H1 (cell line): ENCODE results near the gene MRPS27. TPM values are rescaled to one million over a fixed set of nuclear protein-coding genes. Genes with fewer than 3 reads are reported as not detected.

Source experiments
- CTCF ChIA-PET: fragments of 300-600 bp; sonication (Branson Sonifier 250); formaldehyde crosslinking; loops from one replicate; lab custom pipeline; 2021; ENCODE audit not compliant: partially characterized antibody; lab: Charles Lee
- POLR2A ChIA-PET: fragments of 300-600 bp; sonication (Branson Sonifier 250); formaldehyde crosslinking; loops from one replicate; lab custom pipeline; 2021; ENCODE audit warnings: inconsistent platforms; ENCODE audit not compliant: partially characterized antibody; lab: Charles Lee
- DNase-seq, 2 experiments: peaks; one replicate each; pipeline versions ENCODE4 v3.0.0 to v3.0.0-alpha.2; 2010 to 2022; ENCODE audit warnings: low spot score in 2 of 2, low read depth in 1 of 2, mixed read lengths in 1 of 2
- FAIRE-seq: peaks from 2 replicates; lab custom pipeline; 2011; peaks lifted over from hg19 to GRCh38; lab: Jason Lieb, UNC
- H2AFZ ChIP-seq: 2 replicates; pipeline ENCODE4 v1.8.1; 2012; ENCODE audit warnings: low read length, inconsistent platforms
- H2AK5ac ChIP-seq: 2 replicates; pipeline ENCODE4 v1.6.1; 2013; ENCODE audit warnings: low read depth, low read length
- H2BK120ac ChIP-seq: replicated peaks from 2 replicates; pipeline ENCODE3; 2013; ENCODE audit warnings: low read depth, low read length, inconsistent platforms
- H2BK12ac ChIP-seq: 2 replicates; pipeline ENCODE4 v1.6.1; 2013; ENCODE audit warnings: low read depth, low read length
- H2BK15ac ChIP-seq: 2 replicates; pipeline ENCODE4 v1.6.1; 2013; ENCODE audit warnings: low read length
- H2BK20ac ChIP-seq: 2 replicates; pipeline ENCODE4 v1.6.1; 2013; ENCODE audit warnings: low read length
- H2BK5ac ChIP-seq: 2 replicates; pipeline ENCODE4 v1.6.1; 2013; ENCODE audit warnings: low read depth, low read length
- H3K14ac ChIP-seq: 2 replicates; pipeline ENCODE4 v1.6.1; 2013; ENCODE audit warnings: inconsistent platforms; ENCODE audit not compliant: insufficient read length
- H3K18ac ChIP-seq: 2 replicates; pipeline ENCODE4 v1.6.1; 2013; ENCODE audit warnings: low read length; ENCODE audit errors: extremely low read depth
- H3K23ac ChIP-seq: 2 replicates; pipeline ENCODE4 v1.6.1; 2013; ENCODE audit warnings: inconsistent platforms; ENCODE audit not compliant: insufficient read length
- H3K23me2 ChIP-seq: 2 replicates; pipeline ENCODE4 v1.6.1; 2013; ENCODE audit warnings: low read depth, low read length
- H3K27ac ChIP-seq: 2 replicates; pipeline ENCODE4 v1.6.1; 2011; ENCODE audit warnings: low read depth, low read length, inconsistent platforms
- H3K27me3 ChIP-seq, 4 experiments: replicated peaks in 1 of 4; 1 replicate in 1 of 4; 2 replicates in 3 of 4; pipeline versions ENCODE4 v1.6.1 to v1.8.1; 2011 to 2013; ENCODE audit warnings: low read length in 3 of 4, mild to moderate bottlenecking in 3 of 4, inconsistent platforms in 2 of 4, mixed read lengths in 2 of 4, moderate library complexity in 1 of 4; ENCODE audit not compliant: control insufficient read depth in 3 of 4, insufficient read depth in 3 of 4; ENCODE audit errors: extremely low read depth in 1 of 4
- H3K36me3 ChIP-seq, 4 experiments: 2 replicates each; pipeline versions ENCODE4 v1.6.1 to v1.8.1; 2011 to 2013; ENCODE audit warnings: mild to moderate bottlenecking in 4 of 4, low read length in 3 of 4, moderate library complexity in 2 of 4, control low read depth in 1 of 4, inconsistent platforms in 1 of 4; ENCODE audit not compliant: insufficient read depth in 4 of 4, control insufficient read depth in 2 of 4
- H3K4ac ChIP-seq: replicated peaks from 2 replicates; pipeline ENCODE3; 2013; ENCODE audit warnings: low read length, low read depth, mixed read lengths, inconsistent platforms; ENCODE audit not compliant: insufficient read length
- H3K4me1 ChIP-seq, 4 experiments: replicated peaks in 1 of 4; 1 replicate in 1 of 4; 2 replicates in 3 of 4; pipeline versions ENCODE4 v1.6.1 to v1.8.1; 2011 to 2013; ENCODE audit warnings: low read length in 3 of 4, inconsistent platforms in 2 of 4, mixed read lengths in 1 of 4; ENCODE audit not compliant: insufficient read depth in 4 of 4, control insufficient read depth in 3 of 4
- H3K4me2 ChIP-seq, 2 experiments: 2 replicates each; pipeline versions ENCODE4 v1.6.1 to v1.8.1; 2011 to 2013; ENCODE audit warnings: low read depth in 2 of 2, low read length in 2 of 2, control low read depth in 1 of 2, inconsistent platforms in 1 of 2, mild to moderate bottlenecking in 1 of 2; ENCODE audit not compliant: insufficient read depth in 1 of 2
- H3K4me3 ChIP-seq, 4 experiments: fragments of 200-600, 300-600 bp in 1 of 4; sonication (generic), shearing (Covaris generic), sonication (Bioruptor Twin) in 1 of 4; 2 replicates each; pipeline versions ENCODE4 v1.5.1 to v1.8.1; 2011 to 2016; ENCODE audit warnings: low read length in 4 of 4, low read depth in 3 of 4, control low read depth in 2 of 4, inconsistent platforms in 2 of 4, mild to moderate bottlenecking in 2 of 4, mixed read lengths in 1 of 4, moderate library complexity in 1 of 4; ENCODE audit not compliant: insufficient read depth in 2 of 4; ENCODE audit errors: extremely low read depth in 1 of 4
- H3K56ac ChIP-seq: replicated peaks from 2 replicates; pipeline ENCODE3; 2013; ENCODE audit warnings: low read depth, mild to moderate bottlenecking, mixed read lengths, low read length, inconsistent platforms; ENCODE audit not compliant: insufficient read length
- H3K79me1 ChIP-seq: 2 replicates; pipeline ENCODE4 v1.6.1; 2013; ENCODE audit warnings: low read depth, low read length, control low read depth
- H3K79me2 ChIP-seq, 2 experiments: 2 replicates each; pipeline versions ENCODE4 v1.6.1 to v1.8.1; 2012 to 2013; ENCODE audit warnings: low read length in 2 of 2, mild to moderate bottlenecking in 2 of 2, inconsistent platforms in 1 of 2; ENCODE audit not compliant: insufficient read depth in 2 of 2, control insufficient read depth in 1 of 2
- H3K9ac ChIP-seq, 4 experiments: replicated peaks in 1 of 4; 1 replicate in 1 of 4; 2 replicates in 3 of 4; pipeline versions ENCODE4 v1.6.1 to v1.8.1; 2011 to 2013; ENCODE audit warnings: low read depth in 3 of 4, low read length in 3 of 4, control low read depth in 2 of 4, mild to moderate bottlenecking in 2 of 4, moderate library complexity in 2 of 4, inconsistent platforms in 1 of 4; ENCODE audit errors: extremely low read depth in 1 of 4
- H3K9me3 ChIP-seq, 2 experiments: 2 replicates each; pipeline versions ENCODE4 v1.6.1 to v1.8.1; 2012 to 2013; ENCODE audit warnings: mild to moderate bottlenecking in 2 of 2, moderate library complexity in 2 of 2, control low read depth in 1 of 2, inconsistent platforms in 1 of 2, low read depth in 1 of 2, low read length in 1 of 2, mixed read lengths in 1 of 2; ENCODE audit not compliant: insufficient read depth in 2 of 2
- H4K20me1 ChIP-seq, 2 experiments: replicated peaks in 1 of 2; 2 replicates each; pipeline versions ENCODE3 to v1.8.1; 2011 to 2013; ENCODE audit warnings: inconsistent platforms in 2 of 2, low read length in 2 of 2, mild to moderate bottlenecking in 1 of 2; ENCODE audit not compliant: insufficient read depth in 2 of 2, control insufficient read depth in 1 of 2
- H4K5ac ChIP-seq: 2 replicates; pipeline ENCODE4 v1.6.1; 2013; ENCODE audit warnings: low read length, low read depth, mixed read lengths, inconsistent platforms; ENCODE audit not compliant: insufficient read length
- H4K8ac ChIP-seq: 2 replicates; pipeline ENCODE4 v1.8.0; 2013; ENCODE audit warnings: mild to moderate bottlenecking, moderate library complexity, low read length, inconsistent platforms; ENCODE audit not compliant: insufficient read depth; ENCODE audit errors: extremely low read depth
- H4K91ac ChIP-seq: replicated peaks from 2 replicates; pipeline ENCODE3; 2013; ENCODE audit warnings: low read length, mixed read lengths, inconsistent platforms; ENCODE audit not compliant: insufficient read length
- BCL11A ChIP-seq, 2 experiments: IDR thresholded peaks; one replicate each; pipeline ENCODE4 v1.6.1; 2011; ENCODE audit warnings: low read depth in 2 of 2, low read length in 2 of 2, mild to moderate bottlenecking in 2 of 2
- CBX8 ChIP-seq: fragments of 300-800, 300-1000 bp; sonication (generic); IDR thresholded peaks from 2 replicates; pipeline ENCODE4 v1.7.1; 2016; ENCODE audit warnings: low read depth, low read length, borderline replicate concordance
- CTBP2 ChIP-seq: IDR thresholded peaks from 2 replicates; pipeline ENCODE4 v1.7.0; 2011; ENCODE audit warnings: borderline replicate concordance, mild to moderate bottlenecking, moderate library complexity, mixed read lengths, low read length; ENCODE audit not compliant: insufficient read depth, insufficient read length
- EGR1 ChIP-seq: IDR thresholded peaks from 2 replicates; pipeline ENCODE4 v1.6.1; 2011; ENCODE audit warnings: low read depth, low read length, borderline replicate concordance
- NANOG ChIP-seq: IDR thresholded peaks from 2 replicates; pipeline ENCODE4 v1.6.1; 2011; ENCODE audit warnings: low read length, low read depth, mild to moderate bottlenecking, inconsistent platforms; ENCODE audit not compliant: insufficient read depth, poor library complexity, severe bottlenecking
- TAF7 ChIP-seq: optimal IDR thresholded peaks from 2 replicates; pipeline ENCODE3; 2011; ENCODE audit warnings: low read depth, mild to moderate bottlenecking, inconsistent platforms, low read length, moderate library complexity, borderline replicate concordance
- TBP ChIP-seq: IDR thresholded peaks from 2 replicates; pipeline ENCODE4 v1.6.1; 2011; ENCODE audit warnings: low read depth, low read length, improper control_type of control experiment
- TCF12 ChIP-seq: IDR thresholded peaks from 2 replicates; pipeline ENCODE4 v1.6.1; 2011; ENCODE audit warnings: low read depth, mild to moderate bottlenecking, low read length
- YY1 ChIP-seq: IDR thresholded peaks from 2 replicates; pipeline ENCODE4 v1.6.1; 2011; ENCODE audit warnings: low read depth, mild to moderate bottlenecking, low read length
- WGBS, 2 experiments: shearing (Covaris generic) in 1 of 2; methylation state at CpG; one replicate each; pipeline versions ENCODE4 v1.1.6 to v1.1.7; 2013 to 2015; ENCODE audit warnings: low lambda C conversion rate in 2 of 2, mixed read lengths in 2 of 2, inconsistent platforms in 1 of 2, low coverage in 1 of 2, missing lambda C conversion rate in 1 of 2; ENCODE audit not compliant: insufficient replicate concordance in 2 of 2, insufficient coverage in 1 of 2, insufficient read length in 1 of 2; ENCODE audit errors: extremely low coverage in 1 of 2, missing lambda C conversion rate in 1 of 2; 5-methylcytosine and 5-hydroxymethylcytosine counted together
- polyA plus RNA-seq, 7 experiments: library from polyadenylated mRNA; depleted of rRNA in 3 of 7; stranded (reverse) in 5 of 7; unstranded in 2 of 7; fragments of >200 nt in 5 of 7; fragments of 200-250 nt in 2 of 7; gene quantifications; 1 replicate in 5 of 7; 2 replicates in 1 of 7; 4 replicates in 1 of 7; pipeline versions ENCODE4 v1.2.1 to v1.2.3, GENCODE V29; 2011 to 2013; ENCODE audit warnings: missing spikeins in 2 of 7, mixed read lengths in 2 of 7
- total RNA-seq: library from RNA; stranded (reverse); fragmentation: NEBNext Ultra II Directional; extraction: Animal tissue kit (Norgen Biotek cat#: 25700); gene quantifications from 2 replicates; pipeline ENCODE4 v1.2.1, GENCODE V29; 2021
- TF ChIP-seq, protein P1 (sequence below), 3 experiments: IDR thresholded peaks; 1 replicate in 2 of 3; 2 replicates in 1 of 3; pipeline versions ENCODE4 v1.5.1 to v1.6.1; 2011; ENCODE audit warnings: low read length in 3 of 3, mild to moderate bottlenecking in 3 of 3, inconsistent platforms in 2 of 3, low read depth in 1 of 3, moderate library complexity in 1 of 3; ENCODE audit not compliant: insufficient read depth in 1 of 3; ENCODE audit errors: control extremely low read depth in 1 of 3

The MRPS27 gene
- total and polyA plus RNA-seq, 2 of the 8 experiments (the other 6 are each of a cell fraction or from before 2014, with no cell fraction given) = 93.2 to 102 TPM

DNA sequence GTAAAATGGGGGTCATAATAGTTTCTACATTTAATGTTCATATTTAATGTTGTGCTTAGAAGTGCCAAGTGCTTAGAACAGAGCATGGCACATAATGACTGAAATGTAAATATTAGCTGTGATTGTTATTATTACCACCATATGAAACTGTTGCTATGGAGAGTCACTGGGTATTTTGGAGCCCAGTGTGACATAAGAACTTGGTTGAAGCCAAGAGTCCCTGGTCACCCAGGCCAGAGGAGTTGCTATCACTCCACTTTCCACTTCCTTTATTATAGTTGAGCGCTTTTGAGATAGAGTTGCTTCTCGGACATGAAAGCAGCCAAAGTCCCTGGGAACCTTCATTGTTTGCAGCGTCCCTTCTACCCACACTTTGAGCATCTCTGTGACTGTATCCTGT is 135.6 kb downstream of the MRPS27 start:
- H3K36me3 ChIP-seq = peaks cover 6 to 44% (median 22%) of the 10 kb centered on the region in 4 experiments
- no peak overlapping the region for H2AK5ac ChIP-seq
- no peak overlapping the region for H2AFZ ChIP-seq
- no peak overlapping the region for H2BK120ac ChIP-seq
- 0 out of 4 replicates have a peak, but pooled peaks cover 0 to 4% of the 10 kb centered on the region in 2 experiments for H3K79me2 ChIP-seq
- H3K4me1 ChIP-seq = peaks cover 2 to 12% (median 7%) of the 10 kb centered on the region in 4 experiments
- H3K14ac ChIP-seq = no peak overlapping the region
- no peaks in the 10 kb centered on the region for H3K9me3 ChIP-seq
- H3K9ac ChIP-seq = no peak overlapping the region
- TF ChIP-seq TAF7 (no peak), TBP (no peak), CTBP2 (no peak), NANOG (no peak), CBX8 (no peak), BCL11A (IDR thresholded peaks at IDR 0.05; ENCODE audit: low read depth in 2 of 2, low read length in 2 of 2) (no peak), EGR1 (no peak), TCF12 (no peak), YY1 (no peak)
- TF ChIP-seq, protein P1, sequence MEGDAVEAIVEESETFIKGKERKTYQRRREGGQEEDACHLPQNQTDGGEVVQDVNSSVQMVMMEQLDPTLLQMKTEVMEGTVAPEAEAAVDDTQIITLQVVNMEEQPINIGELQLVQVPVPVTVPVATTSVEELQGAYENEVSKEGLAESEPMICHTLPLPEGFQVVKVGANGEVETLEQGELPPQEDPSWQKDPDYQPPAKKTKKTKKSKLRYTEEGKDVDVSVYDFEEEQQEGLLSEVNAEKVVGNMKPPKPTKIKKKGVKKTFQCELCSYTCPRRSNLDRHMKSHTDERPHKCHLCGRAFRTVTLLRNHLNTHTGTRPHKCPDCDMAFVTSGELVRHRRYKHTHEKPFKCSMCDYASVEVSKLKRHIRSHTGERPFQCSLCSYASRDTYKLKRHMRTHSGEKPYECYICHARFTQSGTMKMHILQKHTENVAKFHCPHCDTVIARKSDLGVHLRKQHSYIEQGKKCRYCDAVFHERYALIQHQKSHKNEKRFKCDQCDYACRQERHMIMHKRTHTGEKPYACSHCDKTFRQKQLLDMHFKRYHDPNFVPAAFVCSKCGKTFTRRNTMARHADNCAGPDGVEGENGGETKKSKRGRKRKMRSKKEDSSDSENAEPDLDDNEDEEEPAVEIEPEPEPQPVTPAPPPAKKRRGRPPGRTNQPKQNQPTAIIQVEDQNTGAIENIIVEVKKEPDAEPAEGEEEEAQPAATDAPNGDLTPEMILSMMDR (IDR thresholded peaks at IDR 0.05; ENCODE audit: control extremely low read depth in 1 of 3, insufficient read depth in 1 of 3, low read depth in 1 of 3, low read length in 3 of 3) = no peak
- TF ChIP-seq, all 59 proteins: peak for 0
- Histone ChIP-seq H2BK12ac (no peak overlapping the region), H3K4me2 (no peak overlapping the region), H3K23ac (no peak overlapping the region), H3K23me2 (no peaks in the 10 kb centered on the region), H2BK20ac (no peak overlapping the region), H3K56ac (no peak overlapping the region), H3K79me1 (no peaks in the 10 kb centered on the region; the same call in 1 of the 2 replicates), H4K20me1 (peaks cover 1 to 3% of the 10 kb centered on the region in 2 experiments), H2BK15ac (no peak overlapping the region), H3K27me3 (no peaks in the 10 kb centered on the region), H4K8ac (no peak overlapping the region), H3K27ac (no peak overlapping the region), H3K4me3 (no peak overlapping the region), H4K5ac (no peak overlapping the region), H2BK5ac (no peak overlapping the region), H4K91ac (no peak overlapping the region), H3K4ac (no peak overlapping the region), H3K18ac (no peak overlapping the region)
- CTCF ChIA-PET = interaction anchor here (1.2 to 2.9 kb wide), 2 partner anchors 48 to 61 kb away, joined by 3 to 8 read pairs; no protein-coding TSS in a partner anchor
- DNase-seq = no peak
- POLR2A ChIA-PET = no interaction called here
- no peak for FAIRE-seq
- WGBS, 2 experiments = 98% methylated on average over 3 of the region's 3 CpGs; no CpG with 5 or more reads in 1 of the 2 experiments
